RWPE1 (cell line): ENCODE data around the gene TGOLN2.
"Not testable (repeated sequence)": the region's sequence is repeated elsewhere in the genome, so short reads cannot be mapped to it uniquely, and the experiment has no call there.

ENCODE experiments used
- CTCF ChIA-PET: fragments of 350-600 bp; sonication (Branson Sonifier 250); formaldehyde crosslinking; extraction: SDS; loops from one replicate; lab custom pipeline; 2021; lab: Yijun Ruan, JAX
- POLR2A ChIA-PET: fragments of 400-600 bp; formaldehyde crosslinking; extraction: SDS; loops from one replicate; lab custom pipeline; 2020; ENCODE audit warnings: antibody characterized with exemption; ENCODE audit not compliant: low non-redundant PET; lab: Yijun Ruan, JAX
- DNase-seq: peaks from one replicate; pipeline ENCODE4 v3.0.0; 2012; ENCODE audit warnings: low spot score
- H3K27ac ChIP-seq: fragments of 450-650 bp; 2 replicates; pipeline ENCODE4 v1.5.1; 2017
- TF ChIP-seq, protein P1 (sequence below): fragments of 450-650 bp; conservative IDR thresholded peaks from 2 replicates; pipeline ENCODE4 v1.5.1; 2017; ENCODE audit warnings: low read depth, mild to moderate bottlenecking

TGOLN2 gene

DNA sequence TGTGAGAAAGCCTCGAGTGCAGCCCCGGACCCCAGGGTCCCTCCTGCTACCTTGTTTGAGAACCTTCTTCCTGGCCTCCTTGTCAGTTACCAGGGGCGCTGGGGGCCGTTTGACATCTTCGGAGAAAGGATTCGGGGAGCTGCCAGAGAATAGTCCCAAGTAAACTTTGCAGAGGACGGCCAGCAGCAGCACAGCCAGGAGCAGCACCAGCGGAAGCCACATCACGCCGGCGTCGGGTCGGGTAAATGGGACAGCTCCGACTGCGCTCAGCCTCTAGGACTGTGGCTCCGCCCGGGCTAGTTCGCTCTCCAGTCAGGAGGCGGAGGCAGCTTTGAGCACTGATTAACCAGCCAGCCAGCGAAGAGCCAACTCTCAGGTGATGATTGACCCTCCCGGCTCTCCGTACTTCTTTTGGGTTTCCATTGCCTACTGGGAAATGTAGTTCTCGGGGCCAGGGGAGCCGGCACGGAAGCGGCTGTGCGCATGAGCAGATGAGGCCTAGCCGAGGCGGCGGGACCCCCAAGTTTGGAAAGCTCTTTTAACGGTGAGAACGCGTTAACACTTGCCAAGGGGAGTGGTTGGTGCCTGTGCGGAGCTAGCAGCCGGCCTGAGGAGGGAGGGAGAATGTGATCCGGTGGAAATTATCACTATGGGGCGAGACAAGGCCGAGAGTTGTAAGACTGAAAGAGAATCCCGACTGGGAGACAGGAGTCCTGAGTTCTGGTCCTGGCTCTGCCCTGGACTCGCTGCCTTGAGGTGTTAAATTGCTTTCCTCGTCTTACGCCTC is 26.7 kb upstream of the TGOLN2 start, which contains the start of the genes ELMOD3 and RETSAT:
TSS of gene ELMOD3 (plus strand) at position 484 of the 787 bp plus-strand sequence. CDS start 2,430 bp downstream, outside the sequence.
TSS of gene RETSAT (minus strand) at position 243 of the 787 bp plus-strand sequence. CDS start at position 222, 21 bp downstream.
- POLR2A ChIA-PET, result interaction anchor here (0.5 to 1.2 kb wide), 7 partner anchors 11 to 256 kb away, joined by 3 to 6 read pairs (median 4); no protein-coding TSS in a partner anchor
- DNase-seq, result peak; percentile 97
- H3K27ac ChIP-seq, result peak within 1 kb of the TSS; percentile 97
- CTCF ChIA-PET, result interaction anchor here (0.6 to 1.0 kb wide), 4 partner anchors 22 to 382 kb away, joined by 3 to 4 read pairs (median 4); no protein-coding TSS in a partner anchor
- TF ChIP-seq, protein P1, sequence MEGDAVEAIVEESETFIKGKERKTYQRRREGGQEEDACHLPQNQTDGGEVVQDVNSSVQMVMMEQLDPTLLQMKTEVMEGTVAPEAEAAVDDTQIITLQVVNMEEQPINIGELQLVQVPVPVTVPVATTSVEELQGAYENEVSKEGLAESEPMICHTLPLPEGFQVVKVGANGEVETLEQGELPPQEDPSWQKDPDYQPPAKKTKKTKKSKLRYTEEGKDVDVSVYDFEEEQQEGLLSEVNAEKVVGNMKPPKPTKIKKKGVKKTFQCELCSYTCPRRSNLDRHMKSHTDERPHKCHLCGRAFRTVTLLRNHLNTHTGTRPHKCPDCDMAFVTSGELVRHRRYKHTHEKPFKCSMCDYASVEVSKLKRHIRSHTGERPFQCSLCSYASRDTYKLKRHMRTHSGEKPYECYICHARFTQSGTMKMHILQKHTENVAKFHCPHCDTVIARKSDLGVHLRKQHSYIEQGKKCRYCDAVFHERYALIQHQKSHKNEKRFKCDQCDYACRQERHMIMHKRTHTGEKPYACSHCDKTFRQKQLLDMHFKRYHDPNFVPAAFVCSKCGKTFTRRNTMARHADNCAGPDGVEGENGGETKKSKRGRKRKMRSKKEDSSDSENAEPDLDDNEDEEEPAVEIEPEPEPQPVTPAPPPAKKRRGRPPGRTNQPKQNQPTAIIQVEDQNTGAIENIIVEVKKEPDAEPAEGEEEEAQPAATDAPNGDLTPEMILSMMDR, result no peak

GRCh38 chr2:85353876-85354285 is 26.1 kb upstream of the TGOLN2 start:
- H3K27ac ChIP-seq, result peak overlapping the region; percentile 97
- TF ChIP-seq, protein P1, result no peak
- ChIA-PET POLR2A (interaction anchor here (0.5 to 1.2 kb wide), 4 partner anchors 17 to 256 kb away, joined by 3 to 6 read pairs (median 4); no protein-coding TSS in a partner anchor), CTCF (interaction anchor here (0.8 to 1.0 kb wide), 3 partner anchors 22 to 198 kb away, joined by 3 to 4 read pairs (median 3); no protein-coding TSS in a partner anchor)
- DNase-seq, result peak; percentile 41

DNA sequence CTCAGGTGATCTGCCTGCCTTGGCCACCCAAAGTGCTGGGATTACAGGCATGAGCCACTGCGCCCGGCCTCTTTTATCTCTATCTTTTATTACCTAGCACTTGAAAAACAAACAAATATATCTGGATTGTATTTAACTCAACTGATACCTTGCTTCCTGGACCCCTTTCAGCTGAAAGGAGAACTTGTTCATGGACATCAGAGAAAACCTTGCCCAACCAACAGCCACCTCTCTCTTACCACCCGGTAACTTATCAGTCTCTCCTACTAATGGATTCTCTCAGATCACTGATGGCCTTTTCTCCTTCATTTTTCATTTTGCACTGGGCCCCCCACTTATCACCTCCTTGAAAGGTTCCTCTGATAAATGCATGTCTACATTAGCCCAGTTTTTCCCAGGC is 19.8 kb upstream of the TGOLN2 start:
- no peak overlapping the region for H3K27ac ChIP-seq
- DNase-seq, result no peak
- POLR2A ChIA-PET, result interaction anchor here (1.2 kb wide), 1 partner anchor 20 kb away, joined by 4 read pairs; the partner anchor contains the start of gene TGOLN2
- CTCF ChIA-PET, result no interaction called here
- TF ChIP-seq, protein P1, result no peak

- ChIA-PET CTCF (no interaction called here), POLR2A (no interaction called here)
- DNase-seq, result no peak
- peak overlapping the region; percentile 9; the same call in 1 of the 2 replicates for H3K27ac ChIP-seq
- TF ChIP-seq, protein P1, result no peak
These were observed 16.7 kb upstream of the TGOLN2 start for GRCh38 chr2:85344356-85344954.

DNA sequence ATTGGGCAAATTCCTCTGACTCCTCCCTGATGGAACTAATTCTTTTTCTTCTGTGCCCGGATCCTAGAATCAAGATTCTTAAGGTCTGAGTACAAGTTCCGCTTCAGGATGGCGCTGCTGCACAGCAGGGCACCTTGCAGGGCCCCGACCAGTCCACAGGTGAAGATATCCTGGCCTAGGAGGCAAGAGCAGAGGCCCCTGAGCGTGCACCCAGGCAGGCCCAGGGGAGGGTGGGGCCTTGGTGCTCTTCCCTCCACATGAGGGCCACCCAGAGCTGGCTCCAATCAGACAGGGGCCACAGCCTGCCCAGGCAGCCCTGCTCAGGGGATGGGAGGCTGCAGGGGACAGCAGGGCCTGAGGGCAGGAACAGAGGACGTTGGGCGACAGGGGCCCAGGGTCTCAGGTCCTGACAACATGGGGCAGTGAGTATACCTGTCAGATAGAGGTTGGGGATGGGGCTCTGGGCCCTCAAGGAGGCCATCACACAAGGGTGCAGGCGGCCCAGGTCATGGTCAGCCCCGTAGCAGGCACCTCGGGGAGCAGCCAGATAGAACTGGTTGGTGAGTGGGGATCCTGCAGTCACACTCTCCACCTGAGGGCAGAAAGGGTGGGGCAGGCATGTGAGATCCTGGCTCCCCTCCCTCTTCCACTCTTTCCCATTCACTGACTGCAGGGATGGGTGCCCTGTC is 15.6 kb upstream of the TGOLN2 start:
- POLR2A ChIA-PET, DNase-seq, CTCF ChIA-PET, H3K27ac ChIP-seq: not testable (repeated sequence)

GRCh38 chr2:85342156-85342555 is 14.4 kb upstream of the TGOLN2 start:
- TF ChIP-seq, protein P1, result no peak
- peak overlapping the region; percentile 16 for H3K27ac ChIP-seq
- CTCF ChIA-PET, result interaction anchor here (0.6 kb wide), 2 partner anchors 11 to 61 kb away, joined by 3 to 4 read pairs; no protein-coding TSS in a partner anchor
- POLR2A ChIA-PET, result no interaction called here
- no peak for DNase-seq
